CD8-positive, alpha-beta memory T cell (primary cell): ENCODE measurements around the gene AUH. TPM values are rescaled to one million over a fixed set of nuclear protein-coding genes. Genes with fewer than 3 reads are reported as not detected.

Source experiments
- CTCF ChIA-PET: fragments of 350-600 bp; sonication (Branson Sonifier 250); formaldehyde crosslinking; loops from one replicate; lab custom pipeline; 2021; ENCODE audit warnings: antibody characterized with exemption; lab: Charles Lee
- POLR2A ChIA-PET: fragments of 350-600 bp; sonication (Branson Sonifier 250); formaldehyde crosslinking; loops from one replicate; lab custom pipeline; 2021; ENCODE audit warnings: antibody characterized with exemption; lab: Charles Lee
- DNase-seq, 5 donors: peaks; one replicate each; pipeline versions ENCODE4 v3.0.0 to v3.0.0-alpha.2; 2020 to 2022; ENCODE audit warnings: mixed read lengths in 1 of 5
- H3K27ac ChIP-seq: one replicate; pipeline ENCODE4 v1.7.0; 2013; ENCODE audit warnings: low read depth, mild to moderate bottlenecking, low read length, moderate library complexity
- H3K27me3 ChIP-seq: 2 replicates; pipeline ENCODE4 v1.7.0; 2013; ENCODE audit warnings: low read length, mild to moderate bottlenecking; ENCODE audit not compliant: insufficient read depth, poor library complexity, severe bottlenecking
- H3K36me3 ChIP-seq: 2 replicates; pipeline ENCODE4 v1.7.0; 2013; ENCODE audit warnings: mild to moderate bottlenecking, low read length, moderate library complexity; ENCODE audit not compliant: insufficient read depth
- H3K4me1 ChIP-seq: 2 replicates; pipeline ENCODE4 v1.7.0; 2013; ENCODE audit warnings: mild to moderate bottlenecking, low read length, moderate library complexity; ENCODE audit not compliant: insufficient read depth
- H3K4me3 ChIP-seq: 2 replicates; pipeline ENCODE4 v1.7.0; 2013; ENCODE audit warnings: mild to moderate bottlenecking, low read length
- H3K9me3 ChIP-seq: 2 replicates; pipeline ENCODE4 v1.7.0; 2013; ENCODE audit warnings: mild to moderate bottlenecking, low read length
- H3K27ac Mint-ChIP-seq, 8 donors: one replicate each; pipeline ENCODE4 v1.8.0; 2020 to 2021; ENCODE audit warnings: mixed read lengths in 8 of 8, mild to moderate bottlenecking in 6 of 8, inconsistent platforms in 3 of 8, moderate library complexity in 3 of 8
- H3K27me3 Mint-ChIP-seq, 2 donors: one replicate each; pipeline ENCODE4 v1.8.0; 2020 to 2021; ENCODE audit warnings: mixed read lengths in 2 of 2, mild to moderate bottlenecking in 1 of 2, moderate library complexity in 1 of 2
- H3K36me3 Mint-ChIP-seq, 3 donors: one replicate each; pipeline ENCODE4 v1.8.0; 2020 to 2021; ENCODE audit warnings: mixed read lengths in 3 of 3, inconsistent platforms in 1 of 3, mild to moderate bottlenecking in 1 of 3
- H3K4me1 Mint-ChIP-seq, 3 donors: one replicate each; pipeline ENCODE4 v1.8.0; 2020 to 2021; ENCODE audit warnings: mixed read lengths in 3 of 3, inconsistent platforms in 1 of 3, mild to moderate bottlenecking in 1 of 3
- H3K4me3 Mint-ChIP-seq, 7 donors: one replicate each; pipeline ENCODE4 v1.8.0; 2020 to 2021; ENCODE audit warnings: mixed read lengths in 7 of 7, mild to moderate bottlenecking in 6 of 7, moderate library complexity in 4 of 7, inconsistent platforms in 2 of 7
- H3K9me3 Mint-ChIP-seq, 5 donors: one replicate each; pipeline ENCODE4 v1.8.0; 2020 to 2022; ENCODE audit warnings: mixed read lengths in 5 of 5, mild to moderate bottlenecking in 3 of 5, moderate library complexity in 2 of 5, inconsistent platforms in 1 of 5
- polyA plus RNA-seq: library from polyadenylated mRNA; unstranded; fragments of 300-500 nt; fragmentation: Illumina TruSeq; gene quantifications from one replicate; pipeline ENCODE4 v1.2.3, GENCODE V29; 2021
- total RNA-seq, 2 experiments: library from RNA; stranded (reverse); gene quantifications; one replicate each; pipeline ENCODE4 v1.2.3, GENCODE V29; 2021

The AUH gene
- total and polyA plus RNA-seq, 3 experiments from 2014 or later: 12.8 to 35.0 (median 33.5) TPM

- H3K4me3 ChIP-seq: no peak overlapping the region
- H3K27me3 ChIP-seq: no peaks in the 10 kb centered on the region
- no peaks in the 10 kb centered on the region for H3K9me3 ChIP-seq
- Mint-ChIP-seq H3K36me3 (peaks cover 0 to 2% (median 0%) of the 10 kb centered on the region in 3 donors), H3K4me3 (peak overlapping the region in 1 of 7 donors; percentile 60), H3K9me3 (no peaks in the 10 kb centered on the region), H3K27ac (no peak overlapping the region), H3K4me1 (peaks cover 19 to 31% (median 19%) of the 10 kb centered on the region in 3 donors), H3K27me3 (no peaks in the 10 kb centered on the region)
- ChIA-PET CTCF (interaction anchor here (2.2 kb wide), 1 partner anchor 11 kb away, joined by 6 read pairs; no protein-coding TSS in a partner anchor), POLR2A (no interaction called here)
- H3K36me3 ChIP-seq: no peaks in the 10 kb centered on the region
- no peak overlapping the region for H3K27ac ChIP-seq
- DNase-seq: no peak
- peaks cover 10% of the 10 kb centered on the region for H3K4me1 ChIP-seq
These were observed 173.8 kb downstream of the AUH start for GRCh38 chr9:91187965-91188344.

DNA sequence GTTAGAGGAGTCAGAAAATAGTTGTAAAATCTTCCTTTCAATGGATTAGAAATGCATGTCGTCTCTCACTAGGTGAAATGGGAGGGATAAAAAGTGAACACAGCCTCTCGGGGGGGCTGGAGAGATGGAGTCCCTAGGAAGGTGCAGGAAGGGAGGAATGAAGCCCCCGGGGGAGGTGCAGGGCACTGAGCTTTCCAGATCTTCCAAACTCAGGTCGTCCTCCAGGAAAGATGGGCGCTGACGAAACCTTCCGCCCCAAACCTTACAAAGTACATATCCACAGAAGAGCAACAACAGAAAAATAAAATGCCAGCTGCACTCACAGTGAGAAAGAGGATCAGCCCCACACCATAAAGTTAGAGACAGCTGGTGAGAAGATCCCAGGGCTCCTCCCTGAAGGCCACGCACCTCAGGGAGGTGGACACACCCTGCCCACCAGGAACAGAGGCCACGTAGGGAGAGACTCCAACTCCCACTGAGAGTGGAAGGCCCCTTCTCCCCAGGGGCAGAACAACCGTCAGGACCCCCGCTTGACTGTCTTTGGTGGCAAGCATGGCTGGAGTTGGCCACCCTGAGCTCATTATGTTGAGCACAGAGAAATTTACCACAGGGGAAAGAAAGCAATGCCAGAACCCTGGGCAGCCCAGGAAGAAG is 174.3 kb downstream of the AUH start:
- Histone ChIP-seq H3K36me3 (no peaks in the 10 kb centered on the region), H3K4me3 (no peak overlapping the region), H3K9me3 (no peaks in the 10 kb centered on the region), H3K27ac (no peak overlapping the region), H3K27me3 (no peaks in the 10 kb centered on the region), H3K4me1 (peaks cover 6% of the 10 kb centered on the region)
- H3K4me1 Mint-ChIP-seq: peaks cover 13 to 26% (median 16%) of the 10 kb centered on the region in 3 donors
- no peak for DNase-seq
- H3K9me3 Mint-ChIP-seq: no peaks in the 10 kb centered on the region
- CTCF ChIA-PET: interaction anchor here (2.2 kb wide), 1 partner anchor 11 kb away, joined by 6 read pairs; no protein-coding TSS in a partner anchor
- H3K27me3 Mint-ChIP-seq: no peaks in the 10 kb centered on the region
- peak overlapping the region in 1 of 8 donors; percentile 1 for H3K27ac Mint-ChIP-seq
- no peak overlapping the region for H3K4me3 Mint-ChIP-seq
- POLR2A ChIA-PET: no interaction called here
- H3K36me3 Mint-ChIP-seq: peaks cover 0 to 2% (median 0%) of the 10 kb centered on the region in 3 donors

GRCh38 chr9:91186632-91187108 is 175.0 kb downstream of the AUH start:
- Mint-ChIP-seq H3K4me1 (peaks cover 7 to 18% (median 11%) of the 10 kb centered on the region in 3 donors), H3K27ac (peak overlapping the region in 1 of 8 donors; percentile 57), H3K9me3 (no peaks in the 10 kb centered on the region), H3K4me3 (no peak overlapping the region), H3K27me3 (no peaks in the 10 kb centered on the region), H3K36me3 (peaks cover 0 to 2% (median 0%) of the 10 kb centered on the region in 3 donors)
- H3K27me3 ChIP-seq: no peaks in the 10 kb centered on the region
- no peak overlapping the region for H3K27ac ChIP-seq
- no peaks in the 10 kb centered on the region for H3K9me3 ChIP-seq
- H3K4me3 ChIP-seq: no peak overlapping the region
- no peaks in the 10 kb centered on the region for H3K4me1 ChIP-seq
- ChIA-PET CTCF (interaction anchor here (2.2 kb wide), 1 partner anchor 10 kb away, joined by 6 read pairs; no protein-coding TSS in a partner anchor), POLR2A (no interaction called here)
- H3K36me3 ChIP-seq: no peaks in the 10 kb centered on the region
- no peak for DNase-seq

GRCh38 chr9:91185193-91185886 is 176.4 kb downstream of the AUH start:
- no peak overlapping the region for H3K4me3 ChIP-seq
- H3K4me3 Mint-ChIP-seq: no peak overlapping the region
- H3K27ac ChIP-seq: no peak overlapping the region
- DNase-seq: no peak
- H3K36me3 ChIP-seq: no peaks in the 10 kb centered on the region
- H3K27ac Mint-ChIP-seq: peak overlapping the region in 1 of 8 donors; percentile 82
- H3K4me1 ChIP-seq: no peaks in the 10 kb centered on the region
- no peaks in the 10 kb centered on the region for H3K27me3 ChIP-seq
- peaks cover 0 to 2% (median 0%) of the 10 kb centered on the region in 3 donors for H3K36me3 Mint-ChIP-seq
- POLR2A ChIA-PET: no interaction called here
- CTCF ChIA-PET: interaction anchor here (1.1 to 1.2 kb wide), 2 partner anchors 10 to 38 kb away, joined by 3 to 4 read pairs; no protein-coding TSS in a partner anchor
- no peaks in the 10 kb centered on the region for H3K9me3 ChIP-seq
- H3K27me3 Mint-ChIP-seq: no peaks in the 10 kb centered on the region
- peaks cover 7 to 12% (median 11%) of the 10 kb centered on the region in 3 donors for H3K4me1 Mint-ChIP-seq
- H3K9me3 Mint-ChIP-seq: no peaks in the 10 kb centered on the region

GRCh38 chr9:91182429-91183225 is 179.1 kb downstream of the AUH start:
- Histone ChIP-seq H3K4me1 (peaks cover 8% of the 10 kb centered on the region), H3K27ac (no peak overlapping the region), H3K4me3 (no peak overlapping the region), H3K36me3 (no peaks in the 10 kb centered on the region), H3K9me3 (no peaks in the 10 kb centered on the region), H3K27me3 (no peaks in the 10 kb centered on the region)
- Mint-ChIP-seq H3K36me3 (peaks cover 0 to 2% (median 0%) of the 10 kb centered on the region in 3 donors), H3K27me3 (no peaks in the 10 kb centered on the region), H3K4me1 (peaks cover 14 to 22% (median 16%) of the 10 kb centered on the region in 3 donors), H3K9me3 (no peaks in the 10 kb centered on the region), H3K4me3 (no peak overlapping the region), H3K27ac (no peak overlapping the region)
- ChIA-PET CTCF (no interaction called here), POLR2A (no interaction called here)
- DNase-seq: no peak

DNA sequence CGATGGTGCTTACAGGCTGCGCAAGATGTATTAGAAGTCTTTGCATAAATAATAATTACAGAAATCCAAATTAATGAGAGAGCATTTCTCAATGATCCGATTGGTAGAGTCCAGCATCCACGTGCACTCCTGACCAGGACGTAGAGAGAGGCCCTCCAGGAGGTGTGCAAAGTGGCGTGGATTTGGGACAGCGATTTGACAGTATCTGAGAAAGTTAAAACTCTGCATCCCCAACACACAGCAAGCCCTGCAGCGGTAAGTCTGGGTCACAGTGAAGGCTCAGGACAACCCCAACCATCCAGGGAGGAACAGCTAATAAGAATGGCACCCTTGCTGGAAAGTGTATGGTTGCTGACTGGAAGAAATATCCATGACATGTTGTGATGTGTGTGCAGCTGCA is 180.2 kb downstream of the AUH start:
- no peaks in the 10 kb centered on the region for H3K27me3 Mint-ChIP-seq
- H3K27me3 ChIP-seq: no peaks in the 10 kb centered on the region
- peaks cover 16 to 24% (median 18%) of the 10 kb centered on the region in 3 donors for H3K4me1 Mint-ChIP-seq
- no peaks in the 10 kb centered on the region for H3K9me3 Mint-ChIP-seq
- no peak for DNase-seq
- no peak overlapping the region for H3K4me3 ChIP-seq
- no peak overlapping the region for H3K27ac Mint-ChIP-seq
- ChIA-PET POLR2A (no interaction called here), CTCF (no interaction called here)
- H3K36me3 Mint-ChIP-seq: no peaks in the 10 kb centered on the region
- no peak overlapping the region for H3K4me3 Mint-ChIP-seq
- H3K4me1 ChIP-seq: peaks cover 13% of the 10 kb centered on the region
- H3K36me3 ChIP-seq: no peaks in the 10 kb centered on the region
- no peak overlapping the region for H3K27ac ChIP-seq
- no peaks in the 10 kb centered on the region for H3K9me3 ChIP-seq

DNA sequence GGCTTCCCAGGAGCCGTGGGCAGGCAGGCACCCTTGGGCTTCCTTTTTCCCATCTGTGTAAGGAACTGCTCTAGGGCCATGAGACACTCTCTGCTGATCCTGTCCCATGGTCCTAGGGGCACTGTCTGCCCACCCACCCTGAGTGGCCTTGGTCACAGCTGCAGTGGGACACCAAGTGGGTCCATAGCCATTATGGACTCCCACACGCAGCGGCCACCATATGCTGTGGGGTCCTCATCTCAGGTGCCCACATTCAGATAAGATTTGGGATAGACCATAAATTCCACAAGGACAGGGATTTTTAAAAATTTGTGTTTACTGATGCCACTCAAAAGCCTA is 180.8 kb downstream of the AUH start:
- H3K27me3 Mint-ChIP-seq: no peaks in the 10 kb centered on the region
- Histone ChIP-seq H3K4me1 (peaks cover 13% of the 10 kb centered on the region), H3K9me3 (no peaks in the 10 kb centered on the region), H3K27ac (no peak overlapping the region), H3K27me3 (no peaks in the 10 kb centered on the region), H3K4me3 (no peak overlapping the region), H3K36me3 (no peaks in the 10 kb centered on the region)
- no peaks in the 10 kb centered on the region for H3K9me3 Mint-ChIP-seq
- DNase-seq: no peak
- CTCF ChIA-PET: no interaction called here
- H3K4me3 Mint-ChIP-seq: no peak overlapping the region
- no peak overlapping the region for H3K27ac Mint-ChIP-seq
- H3K36me3 Mint-ChIP-seq: no peaks in the 10 kb centered on the region
- H3K4me1 Mint-ChIP-seq: peaks cover 16 to 26% (median 18%) of the 10 kb centered on the region in 3 donors
- POLR2A ChIA-PET: no interaction called here
